Dendritic cell treated with granulocyte-macrophage colony-stimulating factor and Interleukin-4, amounts not matched to agents 40 ng/mL and 50 ng/mL, for 4 days (primary cell): ENCODE measurements around the gene POU6F2.

Source experiments
- H3K27ac Mint-ChIP-seq: one replicate; pipeline ENCODE4 v1.8.0; 2022; ENCODE audit warnings: mild to moderate bottlenecking, mixed read lengths
- H3K27me3 Mint-ChIP-seq: one replicate; pipeline ENCODE4 v1.8.0; 2022; ENCODE audit warnings: mild to moderate bottlenecking, mixed read lengths
- H3K36me3 Mint-ChIP-seq: one replicate; pipeline ENCODE4 v1.8.0; 2022; ENCODE audit warnings: low read depth, mixed read lengths
- H3K4me1 Mint-ChIP-seq: one replicate; pipeline ENCODE4 v1.8.0; 2022; ENCODE audit warnings: low read depth, mixed read lengths
- H3K4me3 Mint-ChIP-seq: one replicate; pipeline ENCODE4 v1.8.0; 2022; ENCODE audit warnings: mild to moderate bottlenecking, moderate library complexity, mixed read lengths
- H3K9me3 Mint-ChIP-seq: one replicate; pipeline ENCODE4 v1.8.0; 2022; ENCODE audit warnings: mixed read lengths
- intact Hi-C: fragments of 100-400 bp; cut with micrococcal nuclease; formaldehyde crosslinking; loops from one replicate; pipeline ENCODE4 v1.15.0; 2022

POU6F2 gene

DNA sequence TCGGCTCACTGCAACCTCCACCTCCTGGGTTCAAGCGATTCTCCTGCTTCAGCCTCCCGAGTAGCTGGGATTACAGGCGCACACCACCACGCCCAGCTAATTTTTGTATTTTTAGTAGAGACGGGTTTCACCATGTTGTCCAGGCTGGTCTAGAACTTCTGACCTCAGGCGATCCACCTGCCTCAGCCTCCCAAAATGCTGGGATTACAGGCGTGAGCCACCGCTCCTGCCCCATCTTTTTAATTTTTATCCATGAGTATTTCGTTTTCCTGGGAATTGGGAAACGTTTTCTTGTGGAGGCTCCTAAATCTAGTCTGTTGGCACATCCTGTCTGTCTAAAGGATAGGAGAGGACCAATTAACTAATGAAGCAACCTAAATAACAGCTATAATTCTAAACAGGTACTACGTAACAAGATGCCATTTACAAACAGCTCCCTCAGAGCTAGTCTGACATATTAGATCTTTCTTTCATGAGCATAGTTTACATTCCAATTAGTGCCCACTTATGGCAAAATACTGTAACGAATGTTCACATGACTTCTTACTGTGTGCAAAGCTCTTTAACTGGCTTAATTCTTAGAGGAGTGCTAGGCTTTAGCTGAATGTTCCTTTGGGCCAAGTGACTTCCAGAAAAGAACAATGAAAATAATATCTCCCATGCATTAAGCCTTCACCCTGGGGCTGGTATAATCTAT is 437.5 kb downstream of the POU6F2 start:
- peaks cover 11% of the 10 kb centered on the region for H3K4me1 Mint-ChIP-seq
- no peaks in the 10 kb centered on the region for H3K36me3 Mint-ChIP-seq
- H3K4me3 Mint-ChIP-seq: no peak overlapping the region
- no peak overlapping the region for H3K27ac Mint-ChIP-seq
- H3K27me3 Mint-ChIP-seq: peaks cover 41% of the 10 kb centered on the region
- H3K9me3 Mint-ChIP-seq: no peaks in the 10 kb centered on the region
- intact Hi-C loops: no loop called here

DNA sequence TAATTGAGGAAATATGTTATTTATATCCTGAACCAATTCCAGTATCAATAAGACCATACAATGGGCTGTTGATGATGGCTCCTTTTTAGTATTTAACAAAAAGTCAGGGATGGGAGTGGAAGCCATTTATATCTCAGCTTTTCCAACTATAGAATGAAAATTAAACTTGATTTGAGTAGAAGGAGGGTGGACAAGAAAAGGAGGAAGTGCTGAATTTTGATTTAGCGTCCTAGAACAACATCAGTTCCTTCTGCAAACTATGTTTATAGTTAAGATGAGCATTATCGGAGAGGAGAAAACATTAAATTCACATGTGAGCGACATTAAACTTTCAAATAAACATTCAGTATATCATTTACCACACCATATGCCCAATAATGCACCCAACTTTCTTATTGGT is 439.2 kb downstream of the POU6F2 start:
- no peak overlapping the region for H3K27ac Mint-ChIP-seq

DNA sequence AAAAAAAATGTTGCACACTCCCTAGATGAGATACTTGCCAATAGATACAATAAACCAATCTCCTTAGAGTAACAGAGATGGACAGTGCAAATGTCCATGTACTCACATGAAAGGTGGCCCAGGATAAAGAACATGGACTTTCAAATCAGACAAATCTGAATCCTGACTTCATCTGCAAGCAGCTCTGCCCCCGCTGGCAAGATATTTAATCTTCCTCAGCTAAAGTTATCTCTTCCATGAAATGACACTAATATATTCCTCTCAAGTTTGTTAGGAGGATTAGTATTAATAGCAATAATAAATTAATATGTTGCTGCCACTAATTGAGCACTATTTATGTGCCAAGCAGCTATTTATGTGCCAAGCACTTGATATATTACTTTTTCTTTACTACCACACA is 439.9 kb downstream of the POU6F2 start:
- peaks cover 39% of the 10 kb centered on the region for H3K27me3 Mint-ChIP-seq
- no peaks in the 10 kb centered on the region for H3K36me3 Mint-ChIP-seq
- intact Hi-C loops: no loop called here
- no peak overlapping the region for H3K27ac Mint-ChIP-seq
- H3K4me1 Mint-ChIP-seq: peaks cover 11% of the 10 kb centered on the region
- no peaks in the 10 kb centered on the region for H3K9me3 Mint-ChIP-seq
- no peak overlapping the region for H3K4me3 Mint-ChIP-seq

More for the DNA sequence above, 439.2 kb downstream of the POU6F2 start:
- H3K4me1 Mint-ChIP-seq: peaks cover 11% of the 10 kb centered on the region
- H3K9me3 Mint-ChIP-seq: no peaks in the 10 kb centered on the region
- H3K27me3 Mint-ChIP-seq: peaks cover 39% of the 10 kb centered on the region
- no peaks in the 10 kb centered on the region for H3K36me3 Mint-ChIP-seq
- intact Hi-C loops: no loop called here
- no peak overlapping the region for H3K4me3 Mint-ChIP-seq

DNA sequence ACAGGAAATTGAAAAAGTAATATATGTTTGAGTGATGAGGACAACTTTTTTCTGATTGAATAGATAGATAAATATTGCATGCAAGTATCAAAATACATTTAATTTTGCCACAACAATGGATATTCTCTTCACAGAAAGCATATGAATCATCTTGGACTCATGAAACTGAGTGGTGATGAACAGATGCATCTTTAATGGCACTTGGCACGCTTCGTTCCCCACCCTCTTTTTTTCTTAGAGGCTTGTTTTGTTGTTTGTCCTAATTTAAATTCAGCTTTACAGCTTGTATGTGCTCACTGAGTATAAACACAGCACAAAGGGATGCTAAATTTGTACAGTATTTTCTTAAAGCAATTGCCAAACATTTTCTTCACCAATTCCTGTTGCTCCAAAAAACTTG is 443.5 kb downstream of the POU6F2 start:
- Mint-ChIP-seq H3K4me1 (no peaks in the 10 kb centered on the region), H3K4me3 (no peak overlapping the region), H3K9me3 (no peaks in the 10 kb centered on the region), H3K27me3 (peaks cover 13% of the 10 kb centered on the region), H3K36me3 (no peaks in the 10 kb centered on the region), H3K27ac (no peak overlapping the region)
- intact Hi-C loops: no loop called here

DNA sequence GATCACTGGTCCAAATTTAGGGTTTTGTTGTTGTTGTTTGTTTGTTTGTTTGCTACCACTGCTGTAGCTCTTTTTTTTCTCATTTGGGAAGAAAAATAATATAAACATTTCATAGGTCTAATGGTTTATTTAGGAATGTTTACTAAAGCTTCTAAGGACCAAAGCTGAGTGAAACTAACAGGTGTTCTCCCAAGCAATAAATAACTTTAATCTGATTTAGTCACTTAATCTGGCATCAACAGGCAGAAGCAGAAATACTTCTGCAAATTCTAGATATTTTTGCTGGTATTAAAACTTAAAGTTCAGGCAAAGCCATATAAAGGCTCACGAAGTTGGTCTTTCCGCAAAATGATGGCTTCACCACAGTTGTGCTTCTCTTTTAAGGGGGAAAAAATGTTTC is 444.0 kb downstream of the POU6F2 start:
- no peaks in the 10 kb centered on the region for H3K4me1 Mint-ChIP-seq
- H3K36me3 Mint-ChIP-seq: no peaks in the 10 kb centered on the region
- H3K9me3 Mint-ChIP-seq: no peaks in the 10 kb centered on the region
- no peak overlapping the region for H3K4me3 Mint-ChIP-seq
- peaks cover 13% of the 10 kb centered on the region for H3K27me3 Mint-ChIP-seq
- intact Hi-C loops: no loop called here
- no peak overlapping the region for H3K27ac Mint-ChIP-seq

DNA sequence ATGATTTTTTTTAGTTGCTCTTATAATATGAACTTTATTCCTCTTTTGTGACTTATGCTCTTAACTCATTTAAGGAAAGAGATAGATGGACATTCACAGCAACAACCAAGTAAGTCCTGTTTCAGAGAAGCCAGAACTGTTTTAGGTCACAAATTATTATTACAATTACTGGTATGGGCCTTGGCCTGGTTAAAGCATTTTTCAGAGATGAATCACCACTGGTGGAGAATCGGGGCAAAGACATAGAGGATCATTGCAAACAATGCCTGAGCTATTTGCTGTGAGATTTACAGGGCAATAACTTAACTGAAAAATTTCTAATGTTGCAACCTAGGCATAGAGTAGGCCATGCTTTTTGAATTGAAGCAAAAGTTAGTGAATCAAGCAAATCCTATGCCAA is 450.5 kb downstream of the POU6F2 start:
- no peaks in the 10 kb centered on the region for H3K9me3 Mint-ChIP-seq
- peaks cover 3% of the 10 kb centered on the region for H3K27me3 Mint-ChIP-seq
- no peaks in the 10 kb centered on the region for H3K36me3 Mint-ChIP-seq
- H3K4me3 Mint-ChIP-seq: no peak overlapping the region
- H3K4me1 Mint-ChIP-seq: no peaks in the 10 kb centered on the region
- H3K27ac Mint-ChIP-seq: no peak overlapping the region
- intact Hi-C loops: no loop called here

DNA sequence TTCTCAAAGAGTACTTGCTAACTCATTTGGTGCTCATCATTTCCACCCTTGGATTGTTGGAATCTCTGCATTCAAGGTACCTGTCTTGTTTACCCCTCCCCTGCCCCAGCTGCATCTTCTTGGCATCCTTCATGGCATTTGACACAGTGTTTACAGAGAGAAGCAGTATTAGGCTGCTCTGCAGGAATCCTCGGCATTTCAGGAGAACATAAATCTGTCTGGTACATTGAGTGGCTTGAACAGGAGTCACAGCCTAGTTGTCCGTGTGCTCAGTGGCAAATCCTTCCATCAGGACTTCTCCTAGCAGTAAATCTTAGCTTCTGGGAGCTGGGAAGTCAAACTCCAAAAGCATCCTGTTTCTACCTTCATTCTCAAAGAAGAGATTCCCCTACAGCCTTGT is 451.7 kb downstream of the POU6F2 start:
- Mint-ChIP-seq H3K4me3 (no peak overlapping the region), H3K9me3 (no peaks in the 10 kb centered on the region), H3K36me3 (no peaks in the 10 kb centered on the region), H3K27ac (no peak overlapping the region), H3K4me1 (peaks cover 8% of the 10 kb centered on the region), H3K27me3 (peaks cover 3% of the 10 kb centered on the region)
- intact Hi-C loops: no loop called here

DNA sequence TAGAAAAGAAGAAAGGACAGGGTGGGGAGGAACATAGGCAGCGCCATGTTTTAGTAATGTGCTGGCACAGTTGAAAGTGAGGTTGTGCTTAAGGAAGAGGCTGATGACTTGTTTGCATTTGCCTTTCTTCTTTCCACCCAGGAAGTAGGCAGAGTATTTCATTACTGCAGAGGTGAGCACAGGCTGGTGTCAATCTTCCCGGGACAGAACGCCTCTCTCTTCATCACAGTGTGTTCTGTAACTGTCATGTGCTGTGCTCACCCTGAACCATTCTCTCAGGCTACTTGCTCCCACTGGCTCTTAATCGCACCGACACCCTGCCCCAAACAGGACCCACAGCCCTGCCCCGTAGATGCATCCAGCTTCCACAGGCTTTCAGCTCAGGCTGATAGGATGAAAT is 452.7 kb downstream of the POU6F2 start:
- H3K27me3 Mint-ChIP-seq: peaks cover 6% of the 10 kb centered on the region
- H3K36me3 Mint-ChIP-seq: no peaks in the 10 kb centered on the region
- H3K4me3 Mint-ChIP-seq: no peak overlapping the region
- H3K27ac Mint-ChIP-seq: no peak overlapping the region
- H3K4me1 Mint-ChIP-seq: peaks cover 8% of the 10 kb centered on the region
- intact Hi-C loops: no loop called here
- H3K9me3 Mint-ChIP-seq: no peaks in the 10 kb centered on the region

DNA sequence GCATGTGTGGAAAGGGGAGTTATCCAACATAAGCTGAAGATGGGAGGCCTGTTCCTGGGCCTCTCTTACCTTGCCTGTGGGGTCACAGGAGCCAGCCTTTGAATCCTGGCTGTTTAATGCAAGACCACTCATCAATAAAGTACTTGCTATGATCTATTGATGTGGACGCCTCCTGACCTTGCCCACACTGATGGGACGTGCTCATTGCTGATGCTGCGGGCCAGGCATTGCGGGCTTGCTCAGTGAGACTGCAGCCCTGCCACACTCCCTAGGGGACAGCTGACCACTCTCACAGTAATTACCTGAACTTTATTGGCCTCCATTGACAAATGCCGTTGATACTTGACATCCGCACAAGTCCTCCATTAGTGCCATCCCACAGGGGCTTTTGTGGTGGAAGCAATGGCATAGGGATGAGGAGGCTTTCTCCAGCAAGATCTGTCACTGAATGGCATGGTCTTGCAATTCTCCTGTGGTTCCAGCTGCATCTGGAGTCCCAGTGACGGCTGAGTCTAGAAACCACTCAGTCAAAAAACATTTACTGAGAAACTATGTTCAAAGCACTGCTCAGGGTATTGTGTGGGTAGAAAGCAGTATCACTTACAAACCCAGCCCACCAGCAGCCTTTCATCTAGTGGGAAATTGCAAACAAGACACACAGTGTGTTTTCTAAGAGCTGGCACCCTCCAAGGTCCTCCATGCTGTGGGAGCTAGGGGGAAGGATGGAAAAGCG is 453.4 kb downstream of the POU6F2 start:
- no peaks in the 10 kb centered on the region for H3K36me3 Mint-ChIP-seq
- peaks cover 8% of the 10 kb centered on the region for H3K4me1 Mint-ChIP-seq
- peaks cover 11% of the 10 kb centered on the region for H3K27me3 Mint-ChIP-seq
- no peak overlapping the region for H3K27ac Mint-ChIP-seq
- intact Hi-C loops: no loop called here
- H3K4me3 Mint-ChIP-seq: no peak overlapping the region
- H3K9me3 Mint-ChIP-seq: no peaks in the 10 kb centered on the region

DNA sequence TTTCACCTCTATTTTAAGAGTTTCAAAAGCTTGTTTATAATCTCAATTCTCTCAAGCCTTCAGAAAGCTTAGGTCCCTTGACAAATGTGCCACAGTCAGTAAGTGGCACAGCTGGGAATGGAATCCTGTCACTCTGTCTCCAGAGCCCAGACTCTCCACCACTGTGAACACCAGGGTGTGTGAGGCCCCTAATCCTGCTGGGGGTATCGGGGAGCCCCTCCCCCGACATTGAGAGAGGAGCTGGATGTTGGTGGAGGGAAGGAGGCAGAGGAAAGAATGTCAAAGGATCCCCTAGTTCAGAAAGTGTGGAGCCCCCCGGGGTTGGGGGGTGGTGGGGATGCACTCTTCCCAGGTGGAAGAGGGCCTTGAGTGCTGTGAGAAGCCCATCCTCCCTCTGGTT is 454.7 kb downstream of the POU6F2 start:
- Mint-ChIP-seq H3K9me3 (no peaks in the 10 kb centered on the region), H3K4me1 (peaks cover 8% of the 10 kb centered on the region), H3K27ac (no peak overlapping the region), H3K36me3 (no peaks in the 10 kb centered on the region), H3K4me3 (no peak overlapping the region), H3K27me3 (peaks cover 13% of the 10 kb centered on the region)
- intact Hi-C loops: no loop called here

DNA sequence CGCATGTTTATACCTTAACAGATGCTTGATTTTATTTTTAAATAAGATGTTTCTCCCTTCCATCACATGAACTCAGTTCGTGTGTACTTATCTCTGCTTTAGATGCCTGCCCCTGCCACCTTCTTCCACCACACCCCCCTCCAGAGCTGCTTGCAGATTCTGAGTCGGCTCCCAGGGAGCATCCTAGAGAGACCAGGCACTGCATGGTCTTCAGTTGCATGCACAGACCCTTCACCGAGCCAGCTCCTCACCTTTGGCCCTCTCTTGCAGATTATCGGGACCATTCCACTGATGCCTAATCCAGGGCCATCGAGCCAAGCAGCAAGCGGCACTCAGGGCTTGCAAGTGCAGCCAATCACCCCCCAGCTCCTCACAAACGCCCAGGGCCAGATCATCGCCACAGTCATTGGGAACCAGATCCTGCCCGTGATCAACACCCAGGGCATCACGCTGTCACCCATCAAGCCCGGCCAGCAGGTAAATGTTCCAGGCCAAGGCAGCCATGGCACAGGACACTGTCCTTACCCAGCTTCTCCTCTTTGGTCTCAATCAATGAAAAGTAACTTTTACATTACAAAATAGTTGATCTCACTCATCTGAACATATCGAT is 455.2 kb downstream of the POU6F2 start:
- H3K4me3 Mint-ChIP-seq: no peak overlapping the region
- no peaks in the 10 kb centered on the region for H3K36me3 Mint-ChIP-seq
- H3K27ac Mint-ChIP-seq: no peak overlapping the region
- intact Hi-C loops: no loop called here
- H3K27me3 Mint-ChIP-seq: peaks cover 16% of the 10 kb centered on the region
- H3K4me1 Mint-ChIP-seq: peaks cover 8% of the 10 kb centered on the region
- no peaks in the 10 kb centered on the region for H3K9me3 Mint-ChIP-seq

DNA sequence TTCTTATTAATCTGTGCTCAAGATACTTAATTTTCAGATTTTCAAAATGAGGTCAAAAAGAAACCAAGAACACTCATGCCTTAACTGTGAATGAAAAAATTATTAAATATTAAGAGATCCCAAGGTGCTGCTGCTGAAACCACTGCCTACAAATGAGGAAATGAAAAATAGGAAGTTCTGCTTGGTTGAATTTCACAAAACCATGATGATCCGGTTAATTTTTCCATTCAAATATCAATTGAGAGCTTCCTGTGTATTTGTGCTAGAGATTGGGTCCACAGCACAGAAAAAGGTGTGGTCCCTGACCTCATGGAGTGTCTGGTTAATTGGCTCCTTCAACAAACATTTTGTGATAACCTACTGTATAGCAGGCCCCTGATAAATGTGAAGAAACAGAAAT is 455.8 kb downstream of the POU6F2 start:
- Mint-ChIP-seq H3K27me3 (peaks cover 16% of the 10 kb centered on the region), H3K36me3 (no peaks in the 10 kb centered on the region), H3K4me1 (peaks cover 8% of the 10 kb centered on the region), H3K27ac (no peak overlapping the region), H3K9me3 (no peaks in the 10 kb centered on the region), H3K4me3 (no peak overlapping the region)
- intact Hi-C loops: no loop called here

DNA sequence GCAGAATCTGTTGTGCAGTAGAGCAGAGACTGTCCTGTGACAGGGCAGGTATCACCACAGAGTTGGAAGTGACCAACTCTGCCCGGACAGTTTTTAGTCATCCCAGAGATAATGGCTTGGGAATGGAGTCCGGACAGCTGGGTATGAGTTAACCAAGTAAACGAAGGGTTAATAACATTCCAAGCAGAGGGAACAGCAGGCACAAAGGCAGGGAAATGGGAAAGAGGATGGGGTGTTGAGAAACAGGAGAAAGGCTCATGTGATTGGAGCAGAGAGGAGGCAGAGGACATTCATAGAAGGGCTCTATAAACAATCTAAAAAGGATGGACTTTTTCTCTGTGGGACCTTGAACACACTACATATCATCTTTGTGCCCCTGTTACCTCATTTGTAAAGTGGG is 456.3 kb downstream of the POU6F2 start:
- no peaks in the 10 kb centered on the region for H3K36me3 Mint-ChIP-seq
- H3K4me3 Mint-ChIP-seq: no peak overlapping the region
- no peak overlapping the region for H3K27ac Mint-ChIP-seq
- peaks cover 16% of the 10 kb centered on the region for H3K27me3 Mint-ChIP-seq
- intact Hi-C loops: no loop called here
- no peaks in the 10 kb centered on the region for H3K9me3 Mint-ChIP-seq
- H3K4me1 Mint-ChIP-seq: peaks cover 8% of the 10 kb centered on the region

DNA sequence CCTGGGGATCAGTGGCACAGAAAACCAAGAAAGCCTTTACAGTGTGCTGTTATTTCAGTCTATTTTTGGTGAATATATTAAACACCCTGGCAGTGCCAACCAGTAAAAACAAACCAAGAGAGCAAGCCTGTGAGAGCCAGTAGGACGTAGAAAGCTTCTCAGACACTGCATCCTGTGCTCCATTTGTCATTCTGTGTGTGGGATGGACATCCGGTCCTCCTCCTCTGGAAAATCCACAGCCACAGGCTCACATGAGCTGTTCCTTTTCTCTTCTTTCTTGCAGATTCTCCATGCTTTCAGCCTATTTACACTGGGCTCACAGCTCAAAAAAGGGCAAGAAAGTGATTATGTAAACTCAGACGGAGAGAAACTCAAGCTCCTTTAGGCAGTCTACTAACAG is 468.8 kb downstream of the POU6F2 start:
- no peak overlapping the region for H3K27ac Mint-ChIP-seq
- no peaks in the 10 kb centered on the region for H3K27me3 Mint-ChIP-seq
- intact Hi-C loops: no loop called here
- no peaks in the 10 kb centered on the region for H3K36me3 Mint-ChIP-seq
- no peak overlapping the region for H3K4me3 Mint-ChIP-seq
- H3K4me1 Mint-ChIP-seq: no peaks in the 10 kb centered on the region
- H3K9me3 Mint-ChIP-seq: no peaks in the 10 kb centered on the region
